ENCODE data around the gene RPL37.

DNA sequence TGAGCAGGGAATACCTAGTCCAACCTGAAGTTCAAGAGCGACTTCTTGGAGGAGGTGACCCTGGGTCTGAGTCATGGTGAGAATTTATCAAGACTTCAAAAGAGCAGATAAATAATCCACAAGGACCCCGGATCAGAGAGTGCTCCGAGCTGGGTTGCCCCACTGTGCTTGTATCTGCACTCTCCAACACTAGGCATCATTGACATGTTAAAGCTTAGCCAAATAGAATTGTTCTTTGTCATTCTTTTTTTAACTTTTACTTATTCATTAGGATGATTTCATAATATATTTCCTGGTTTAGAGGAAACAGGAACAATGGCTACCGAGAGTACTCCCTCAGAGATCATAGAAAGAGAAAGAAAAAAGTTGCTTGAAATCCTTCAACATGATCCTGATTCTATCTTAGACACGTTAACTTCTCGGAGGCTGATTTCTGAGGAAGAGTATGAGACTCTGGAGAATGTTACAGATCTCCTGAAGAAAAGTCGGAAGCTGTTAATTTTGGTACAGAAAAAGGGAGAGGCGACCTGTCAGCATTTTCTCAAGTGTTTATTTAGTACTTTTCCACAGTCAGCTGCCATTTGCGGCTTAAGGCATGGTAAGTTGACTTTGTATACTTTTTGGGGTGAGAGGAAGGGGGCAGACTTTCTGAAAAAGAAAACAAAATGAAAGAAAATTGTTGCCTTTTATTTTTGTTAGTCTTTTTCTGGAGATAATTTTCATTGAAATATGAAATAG, 6.2 kb upstream of the RPL37 start, which contains the start of gene CARD6:
- no peak for TF ChIP-seq POLR2A (IDR thresholded peaks at IDR 0.05)
- TF ChIP-seq, protein P1, sequence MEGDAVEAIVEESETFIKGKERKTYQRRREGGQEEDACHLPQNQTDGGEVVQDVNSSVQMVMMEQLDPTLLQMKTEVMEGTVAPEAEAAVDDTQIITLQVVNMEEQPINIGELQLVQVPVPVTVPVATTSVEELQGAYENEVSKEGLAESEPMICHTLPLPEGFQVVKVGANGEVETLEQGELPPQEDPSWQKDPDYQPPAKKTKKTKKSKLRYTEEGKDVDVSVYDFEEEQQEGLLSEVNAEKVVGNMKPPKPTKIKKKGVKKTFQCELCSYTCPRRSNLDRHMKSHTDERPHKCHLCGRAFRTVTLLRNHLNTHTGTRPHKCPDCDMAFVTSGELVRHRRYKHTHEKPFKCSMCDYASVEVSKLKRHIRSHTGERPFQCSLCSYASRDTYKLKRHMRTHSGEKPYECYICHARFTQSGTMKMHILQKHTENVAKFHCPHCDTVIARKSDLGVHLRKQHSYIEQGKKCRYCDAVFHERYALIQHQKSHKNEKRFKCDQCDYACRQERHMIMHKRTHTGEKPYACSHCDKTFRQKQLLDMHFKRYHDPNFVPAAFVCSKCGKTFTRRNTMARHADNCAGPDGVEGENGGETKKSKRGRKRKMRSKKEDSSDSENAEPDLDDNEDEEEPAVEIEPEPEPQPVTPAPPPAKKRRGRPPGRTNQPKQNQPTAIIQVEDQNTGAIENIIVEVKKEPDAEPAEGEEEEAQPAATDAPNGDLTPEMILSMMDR (IDR thresholded peaks at IDR 0.05) = no peak

Measured in Peyer's patch (tissue), 4 donors.